HG03575 (cell line): Measurements from ENCODE around the gene ITGA2.

Source experiments
- ATAC-seq: cut with Tn5 transposase; IDR thresholded peaks from one replicate; pipeline ENCODE4 v1.9.1; 2021; ENCODE audit not compliant: unreplicated experiment, insufficient number of reproducible peaks, low FRiP score; ENCODE audit errors: extremely low read depth

ITGA2 gene

GRCh38 chr5:53114988-53115387 lies 125.8 kb downstream of the ITGA2 start:
- no peak for ATAC-seq

- ATAC-seq, result no peak
These were observed 127.4 kb downstream of the ITGA2 start for GRCh38 chr5:53116597-53116996.

GRCh38 chr5:53118879-53119278 lies 129.7 kb downstream of the ITGA2 start:
- no peak for ATAC-seq

GRCh38 chr5:53120165-53120564 lies 131.0 kb downstream of the ITGA2 start:
- no peak for ATAC-seq

GRCh38 chr5:53123702-53124101 lies 134.6 kb downstream of the ITGA2 start:
- no peak for ATAC-seq

- no peak for ATAC-seq
These were observed 137.4 kb downstream of the ITGA2 start for GRCh38 chr5:53126521-53126920.

- no peak for ATAC-seq
These were observed 138.0 kb downstream of the ITGA2 start for GRCh38 chr5:53127107-53127506.

GRCh38 chr5:53128481-53128880 lies 139.3 kb downstream of the ITGA2 start:
- no peak for ATAC-seq

- no peak for ATAC-seq
These were observed 141.1 kb downstream of the ITGA2 start for GRCh38 chr5:53130266-53130665.

- ATAC-seq, result no peak
These were observed 143.9 kb downstream of the ITGA2 start for GRCh38 chr5:53133020-53133419.
